ENCODE measurements around the gene GCH1.

DNA sequence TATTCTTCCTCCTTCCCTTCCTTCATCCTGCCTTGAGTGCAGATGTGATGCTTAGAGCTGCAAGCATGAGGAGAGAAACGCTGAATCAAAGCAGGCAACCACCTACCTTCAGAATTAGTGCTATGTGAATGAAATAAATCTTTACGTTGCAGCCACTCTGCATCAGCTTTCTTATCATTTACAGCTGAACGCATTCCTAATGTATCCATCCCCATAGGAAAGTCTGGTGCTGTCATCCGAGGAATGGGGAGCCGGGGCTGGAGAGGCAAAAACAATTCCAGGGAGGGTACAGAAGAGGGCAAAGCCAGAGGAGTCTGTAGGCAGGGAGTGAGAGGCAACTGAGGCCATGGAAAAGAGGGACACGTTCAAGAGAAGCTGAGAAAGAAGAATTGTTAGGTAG, 90.0 kb downstream of the GCH1 start:
- TF ChIP-seq POLR2A (IDR thresholded peaks at IDR 0.05) = no peak
- TF ChIP-seq, protein P1, sequence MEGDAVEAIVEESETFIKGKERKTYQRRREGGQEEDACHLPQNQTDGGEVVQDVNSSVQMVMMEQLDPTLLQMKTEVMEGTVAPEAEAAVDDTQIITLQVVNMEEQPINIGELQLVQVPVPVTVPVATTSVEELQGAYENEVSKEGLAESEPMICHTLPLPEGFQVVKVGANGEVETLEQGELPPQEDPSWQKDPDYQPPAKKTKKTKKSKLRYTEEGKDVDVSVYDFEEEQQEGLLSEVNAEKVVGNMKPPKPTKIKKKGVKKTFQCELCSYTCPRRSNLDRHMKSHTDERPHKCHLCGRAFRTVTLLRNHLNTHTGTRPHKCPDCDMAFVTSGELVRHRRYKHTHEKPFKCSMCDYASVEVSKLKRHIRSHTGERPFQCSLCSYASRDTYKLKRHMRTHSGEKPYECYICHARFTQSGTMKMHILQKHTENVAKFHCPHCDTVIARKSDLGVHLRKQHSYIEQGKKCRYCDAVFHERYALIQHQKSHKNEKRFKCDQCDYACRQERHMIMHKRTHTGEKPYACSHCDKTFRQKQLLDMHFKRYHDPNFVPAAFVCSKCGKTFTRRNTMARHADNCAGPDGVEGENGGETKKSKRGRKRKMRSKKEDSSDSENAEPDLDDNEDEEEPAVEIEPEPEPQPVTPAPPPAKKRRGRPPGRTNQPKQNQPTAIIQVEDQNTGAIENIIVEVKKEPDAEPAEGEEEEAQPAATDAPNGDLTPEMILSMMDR (IDR thresholded peaks at IDR 0.05) = no peak
